Upper lobe of right lung (tissue), 1 donor: ENCODE data around the gene TAF11L4. TPM values are rescaled to one million over a fixed set of nuclear protein-coding genes. Genes with fewer than 3 reads are reported as not detected.
"Not testable (repeated sequence)": the region's sequence is repeated elsewhere in the genome, so short reads cannot be mapped to it uniquely, and the experiment has no call there.

Experiments used
- ATAC-seq: fragments of 200-7000 bp; cut with Tn5 transposase; one replicate; pipeline ENCODE4 v1.9.1; 2020; ENCODE audit warnings: mild to moderate bottlenecking, moderate library complexity
- DNase-seq: peaks from one replicate; pipeline ENCODE4 v3.0.0-alpha.2; 2020
- H3K27ac ChIP-seq: fragments of 200-600 bp; one replicate; pipeline ENCODE4 v1.8.0; 2022
- H3K27me3 ChIP-seq: fragments of 200-600 bp; one replicate; pipeline ENCODE4 v1.8.0; 2022; ENCODE audit warnings: mild to moderate bottlenecking
- H3K36me3 ChIP-seq: fragments of 200-600 bp; one replicate; pipeline ENCODE4 v1.8.0; 2022
- H3K4me1 ChIP-seq: fragments of 200-600 bp; one replicate; pipeline ENCODE4 v1.8.0; 2022
- H3K4me3 ChIP-seq: fragments of 200-600 bp; one replicate; pipeline ENCODE4 v1.8.0; 2022; ENCODE audit warnings: mild to moderate bottlenecking
- H3K9me3 ChIP-seq: fragments of 200-600 bp; one replicate; pipeline ENCODE4 v1.8.0; 2022
- intact Hi-C: fragments of 100-400 bp; cut with DNase I; formaldehyde crosslinking; loops from one replicate; pipeline ENCODE4 v1.11.0; 2022
- total RNA-seq: library from RNA; stranded (reverse); fragmentation: NEBNext Ultra II Directional; extraction: Animal tissue kit (Norgen Biotek cat#: 25700); gene quantifications from one replicate; pipeline ENCODE4 v1.2.1, GENCODE V29; 2021
- donor health status: DM: no; HTN: yes; CAD: no; lungs with severe emphysema.

The TAF11L4 gene
- total RNA-seq, 1 donor from 2014 or later = not detected

DNA sequence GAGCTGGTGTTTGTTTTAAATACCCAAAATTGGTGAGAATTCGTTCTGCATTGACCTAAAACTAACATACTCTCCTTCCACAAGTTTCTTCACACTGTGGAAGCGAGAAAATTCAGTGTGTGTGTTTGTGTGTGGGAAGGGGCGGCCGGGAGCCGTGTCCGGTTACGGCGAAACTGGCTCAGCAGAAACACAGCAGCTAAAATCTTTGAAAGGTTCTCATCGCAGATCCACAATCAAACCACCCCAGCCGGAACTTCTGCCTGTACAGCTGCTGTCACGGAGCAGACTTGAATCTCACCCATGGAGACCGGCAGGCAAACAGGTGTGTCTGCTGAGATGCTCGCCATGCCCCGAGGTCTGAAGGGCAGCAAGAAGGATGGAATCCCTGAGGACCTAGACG is 6.8 kb downstream of the TAF11L4 start, which contains the start of gene TAF11L6:
Gene TAF11L6 (plus strand): TSS at position 301 of the 400 bp plus-strand sequence.
- not testable (repeated sequence) for H3K27ac ChIP-seq

More for the DNA sequence above, 6.8 kb downstream of the TAF11L4 start, which contains the start of gene TAF11L6:
- DNase-seq, H3K27me3 ChIP-seq, H3K4me3 ChIP-seq, H3K9me3 ChIP-seq, H3K4me1 ChIP-seq, H3K36me3 ChIP-seq, ATAC-seq, intact Hi-C loops: not testable (repeated sequence)

Other genes starting within 250 kb of the TAF11L4 start
- gene TAF11L2, start 23.6 kb upstream of the TAF11L4 start, total RNA-seq = not detected
- not detected for gene TAF11L3, start 3.4 kb upstream of the TAF11L4 start, total RNA-seq
- gene TAF11L5, start 3.4 kb downstream of the TAF11L4 start, total RNA-seq = not detected
- not detected for gene TAF11L6, start 6.9 kb downstream of the TAF11L4 start, total RNA-seq
- not detected for gene TAF11L7, start 64.0 kb downstream of the TAF11L4 start, total RNA-seq
- gene TAF11L8, start 69.2 kb downstream of the TAF11L4 start, total RNA-seq = not detected
- gene TAF11L9, start 72.6 kb downstream of the TAF11L4 start, total RNA-seq = not detected
- gene TAF11L10, start 76.0 kb downstream of the TAF11L4 start, total RNA-seq = not detected
- not detected for gene TAF11L11, start 82.4 kb downstream of the TAF11L4 start, total RNA-seq
- gene TAF11L12, start 88.6 kb downstream of the TAF11L4 start, total RNA-seq = not detected
- gene TAF11L13, start 110.3 kb downstream of the TAF11L4 start, total RNA-seq = not detected
- not detected for gene TAF11L14, start 112.7 kb downstream of the TAF11L4 start, total RNA-seq